Fibroblast of lung (primary cell): ENCODE data around the gene CD160. TPM values are rescaled to one million over a fixed set of nuclear protein-coding genes. Genes with fewer than 3 reads are reported as not detected.

Source experiments
- DNase-seq, 2 donors: peaks; one replicate each; pipeline versions ENCODE4 v3.0.0 to v3.0.0-alpha.2; 2010; ENCODE audit warnings: low read depth in 2 of 2
- H2AFZ ChIP-seq: 2 replicates; pipeline ENCODE4 v1.5.1; 2012; ENCODE audit warnings: low read length, control low read depth, inconsistent platforms
- H3K27ac ChIP-seq: 2 replicates; pipeline ENCODE4 v1.5.1; 2011; ENCODE audit warnings: low read length, control low read depth; ENCODE audit not compliant: insufficient read depth
- H3K27me3 ChIP-seq: 2 replicates; pipeline ENCODE4 v1.5.1; 2011; ENCODE audit warnings: mild to moderate bottlenecking, low read length; ENCODE audit not compliant: control insufficient read depth, insufficient read depth
- H3K36me3 ChIP-seq: 2 replicates; pipeline ENCODE4 v1.5.1; 2011; ENCODE audit warnings: low read length; ENCODE audit not compliant: control insufficient read depth, insufficient read depth
- H3K4me1 ChIP-seq: 2 replicates; pipeline ENCODE4 v1.5.1; 2011; ENCODE audit warnings: low read length; ENCODE audit not compliant: control insufficient read depth, insufficient read depth; ENCODE audit errors: extremely low read depth
- H3K4me2 ChIP-seq: 2 replicates; pipeline ENCODE4 v1.5.1; 2011; ENCODE audit warnings: low read length, control low read depth; ENCODE audit not compliant: insufficient read depth; ENCODE audit errors: extremely low read depth
- H3K4me3 ChIP-seq, 4 experiments: fragments of 200-600 bp in 1 of 4; sonication (generic) in 1 of 4; replicated peaks in 1 of 4; 2 replicates each; pipeline ENCODE4 v1.5.1; 2011 to 2016; ENCODE audit warnings: low read length in 4 of 4, low read depth in 3 of 4, mild to moderate bottlenecking in 3 of 4, control low read depth in 2 of 4, inconsistent platforms in 1 of 4, mixed read lengths in 1 of 4; ENCODE audit not compliant: insufficient read depth in 1 of 4; ENCODE audit errors: control extremely low read depth in 1 of 4
- H3K79me2 ChIP-seq: 2 replicates; pipeline ENCODE4 v1.5.1; 2012; ENCODE audit warnings: mild to moderate bottlenecking, low read length, inconsistent platforms; ENCODE audit not compliant: control insufficient read depth, insufficient read depth
- H3K9ac ChIP-seq: 2 replicates; pipeline ENCODE4 v1.5.1; 2011; ENCODE audit warnings: mild to moderate bottlenecking, low read length, control low read depth; ENCODE audit not compliant: insufficient read depth
- H3K9me3 ChIP-seq: 2 replicates; pipeline ENCODE4 v1.5.1; 2012; ENCODE audit warnings: low read depth, low read length; ENCODE audit not compliant: control insufficient read depth, insufficient read depth
- H4K20me1 ChIP-seq: 2 replicates; pipeline ENCODE4 v1.5.1; 2011; ENCODE audit warnings: low read length; ENCODE audit not compliant: control insufficient read depth, insufficient read depth; ENCODE audit errors: extremely low read depth
- CTCF ChIP-seq, 2 donors: IDR thresholded peaks in 1 of 2; conservative IDR thresholded peaks in 1 of 2; 1 replicate in 1 of 2; 2 replicates in 1 of 2; pipeline ENCODE4 v1.5.1; 2011 to 2012; ENCODE audit warnings: low read length in 2 of 2, control low read depth in 1 of 2, inconsistent platforms in 1 of 2, low read depth in 1 of 2, mild to moderate bottlenecking in 1 of 2
- EZH2 ChIP-seq: IDR thresholded peaks from 2 replicates; pipeline ENCODE4 v1.5.1; 2012; ENCODE audit warnings: low read length, control low read depth, mild to moderate bottlenecking; ENCODE audit errors: missing control alignments
- polyA plus RNA-seq, 2 donors: library from polyadenylated mRNA; depleted of rRNA in 1 of 2; stranded (reverse) in 1 of 2; unstranded in 1 of 2; fragments of >200 nt; gene quantifications; 2 replicates each; pipeline ENCODE4 v1.2.1, GENCODE V29; 2011 to 2012; ENCODE audit warnings: missing spikeins in 1 of 2
- total RNA-seq: library from RNA; depleted of rRNA; stranded (reverse); fragments of >200 nt; gene quantifications from 2 replicates; pipeline ENCODE4 v1.2.1, GENCODE V29; 2014

The CD160 gene
- total and polyA plus RNA-seq, 2 donors (not counting 1 experiment from before 2014, with no cell fraction given), result not detected

GRCh38 chr1:145706086-145706664 is 13.1 kb upstream of the CD160 start:
- no peak overlapping the region for H3K9ac ChIP-seq
- peak in 1 of 2 donors; percentile 60 for DNase-seq
- H3K4me2 ChIP-seq, result no peak overlapping the region

GRCh38 chr1:145707183-145707867 is 12.0 kb upstream of the CD160 start, which contains the start of gene PDZK1:
PDZK1 (minus strand) TSS chr1:145707368; CDS start chr1:145688021, 19,347 bp downstream.
- Histone ChIP-seq H3K9me3 (no peaks in the 10 kb centered on the region), H3K79me2 (no peaks in the 10 kb centered on the region), H3K27ac (no peak within 1 kb of the TSS), H2AFZ (no peak within 1 kb of the TSS), H3K9ac (no peak within 1 kb of the TSS), H3K27me3 (no peaks in the 10 kb centered on the region), H4K20me1 (no peaks in the 10 kb centered on the region), H3K36me3 (no peaks in the 10 kb centered on the region), H3K4me3 (no peak within 1 kb of the TSS), H3K4me2 (no peak within 1 kb of the TSS), H3K4me1 (no peaks in the 10 kb centered on the region)
- DNase-seq, result no peak
- no peak for TF ChIP-seq EZH2
- no peak for TF ChIP-seq CTCF (conservative IDR thresholded peaks at IDR 0.05 in 1 of 2, IDR thresholded peaks at IDR 0.05 in 1 of 2; ENCODE audit: low read depth in 1 of 2, low read length in 2 of 2)

More at GRCh38 chr1:145706086-145706664, 13.1 kb upstream of the CD160 start:
- H3K27ac ChIP-seq, result no peak overlapping the region
- no peaks in the 10 kb centered on the region for H4K20me1 ChIP-seq
- H2AFZ ChIP-seq, result no peak overlapping the region
- no peaks in the 10 kb centered on the region for H3K4me1 ChIP-seq
- TF ChIP-seq CTCF (conservative IDR thresholded peaks at IDR 0.05 in 1 of 2, IDR thresholded peaks at IDR 0.05 in 1 of 2; ENCODE audit: low read depth in 1 of 2, low read length in 2 of 2) (no peak), EZH2 (no peak)
- no peaks in the 10 kb centered on the region for H3K79me2 ChIP-seq
- no peak overlapping the region for H3K4me3 ChIP-seq
- H3K27me3 ChIP-seq, result no peaks in the 10 kb centered on the region
- no peaks in the 10 kb centered on the region for H3K36me3 ChIP-seq
- no peaks in the 10 kb centered on the region for H3K9me3 ChIP-seq

- no peak overlapping the region for H2AFZ ChIP-seq
- H3K27ac ChIP-seq, result no peak overlapping the region
Measured at GRCh38 chr1:145708063-145708462, 11.2 kb upstream of the CD160 start.

More at GRCh38 chr1:145708063-145708462, 11.2 kb upstream of the CD160 start:
- Histone ChIP-seq H4K20me1 (no peaks in the 10 kb centered on the region), H3K4me2 (no peak overlapping the region), H3K4me3 (no peak overlapping the region), H3K79me2 (no peaks in the 10 kb centered on the region), H3K9me3 (no peaks in the 10 kb centered on the region), H3K4me1 (no peaks in the 10 kb centered on the region), H3K9ac (no peak overlapping the region), H3K36me3 (no peaks in the 10 kb centered on the region), H3K27me3 (no peaks in the 10 kb centered on the region)
- peak; percentile 53 to 58 for DNase-seq
- no peak for TF ChIP-seq EZH2
- no peak for TF ChIP-seq CTCF (conservative IDR thresholded peaks at IDR 0.05 in 1 of 2, IDR thresholded peaks at IDR 0.05 in 1 of 2; ENCODE audit: low read depth in 1 of 2, low read length in 2 of 2)
